ENCODE data around the gene ZNF280A. TPM values are rescaled to one million over a fixed set of nuclear protein-coding genes. Genes with fewer than 3 reads are reported as not detected.
"Not testable (repeated sequence)": the region's sequence is repeated elsewhere in the genome, so short reads cannot be mapped to it uniquely, and the experiment has no call there.

The ZNF280A gene
- total RNA-seq, 2 experiments from 2014 or later: not detected

- CTCF ChIA-PET: interaction anchor here (0.6 to 1.2 kb wide), 2 partner anchors 26 to 80 kb away, joined by 4 read pairs; no protein-coding TSS in a partner anchor
- peaks cover 24% of the 10 kb centered on the region for H3K36me3 Mint-ChIP-seq
- H3K27me3 Mint-ChIP-seq: no peaks in the 10 kb centered on the region
- H3K9me3 Mint-ChIP-seq: peaks cover 11% of the 10 kb centered on the region
- POLR2A ChIA-PET: no interaction called here
- H3K4me1 Mint-ChIP-seq (ENCODE audit: low read depth): peaks cover 18% of the 10 kb centered on the region
- H3K27ac Mint-ChIP-seq: no peak overlapping the region
- H3K4me3 Mint-ChIP-seq: no peak overlapping the region
- no peak for DNase-seq
- intact Hi-C loops (cut with micrococcal nuclease): no loop called here
These were observed 13.3 kb downstream of the ZNF280A start for GRCh38 chr22:22506736-22507135.

GRCh38 chr22:22498267-22498666 lies 21.8 kb downstream of the ZNF280A start:
- intact Hi-C loops (cut with micrococcal nuclease): no loop called here
- Mint-ChIP-seq H3K36me3 (peaks cover 9% of the 10 kb centered on the region), H3K4me3 (no peak overlapping the region), H3K9me3 (no peaks in the 10 kb centered on the region), H3K27ac (no peak overlapping the region), H3K27me3 (no peaks in the 10 kb centered on the region), H3K4me1 (ENCODE audit: low read depth) (no peaks in the 10 kb centered on the region)
- CTCF ChIA-PET: no interaction called here
- POLR2A ChIA-PET: no interaction called here
- no peak for DNase-seq

- peaks cover 17% of the 10 kb centered on the region for H3K36me3 Mint-ChIP-seq
- H3K27me3 Mint-ChIP-seq; H3K9me3 Mint-ChIP-seq; POLR2A ChIA-PET; DNase-seq; H3K4me1 Mint-ChIP-seq (ENCODE audit: low read depth); CTCF ChIA-PET; intact Hi-C loops (cut with micrococcal nuclease); H3K27ac Mint-ChIP-seq; H3K4me3 Mint-ChIP-seq: not testable (repeated sequence)
These were observed 28.5 kb downstream of the ZNF280A start for GRCh38 chr22:22491589-22491988.

GRCh38 chr22:22488736-22489135 lies 31.3 kb downstream of the ZNF280A start:
- intact Hi-C loops (cut with micrococcal nuclease): no loop called here
- no peak for DNase-seq
- Mint-ChIP-seq H3K4me1 (ENCODE audit: low read depth) (no peaks in the 10 kb centered on the region), H3K9me3 (no peaks in the 10 kb centered on the region), H3K27me3 (no peaks in the 10 kb centered on the region), H3K4me3 (no peak overlapping the region), H3K27ac (no peak overlapping the region), H3K36me3 (peaks cover 22% of the 10 kb centered on the region)
- CTCF ChIA-PET: interaction anchor here (1.8 kb wide), 1 partner anchor 20 kb away, joined by 10 read pairs; the partner anchor contains the start of gene ZNF280B
- POLR2A ChIA-PET: no interaction called here

- Mint-ChIP-seq H3K9me3 (no peaks in the 10 kb centered on the region), H3K4me3 (no peak overlapping the region), H3K4me1 (ENCODE audit: low read depth) (no peaks in the 10 kb centered on the region), H3K36me3 (peaks cover 17% of the 10 kb centered on the region), H3K27me3 (no peaks in the 10 kb centered on the region), H3K27ac (no peak overlapping the region)
- POLR2A ChIA-PET: no interaction called here
- intact Hi-C loops (cut with micrococcal nuclease): no loop called here
- no peak for DNase-seq
- CTCF ChIA-PET: interaction anchor here (1.8 kb wide), 1 partner anchor 21 kb away, joined by 10 read pairs; the partner anchor contains the start of gene ZNF280B
These were observed 32.0 kb downstream of the ZNF280A start for GRCh38 chr22:22487869-22488597.

GRCh38 chr22:22487059-22487458 lies 33.0 kb downstream of the ZNF280A start:
- H3K9me3 Mint-ChIP-seq: no peaks in the 10 kb centered on the region
- peaks cover 17% of the 10 kb centered on the region for H3K36me3 Mint-ChIP-seq
- ChIA-PET CTCF (interaction anchor here (1.2 to 1.4 kb wide), 3 partner anchors 22 to 267 kb away, joined by 3 to 5 read pairs (median 3); partner anchors contain the start of gene ZNF280B), POLR2A (no interaction called here)
- no peak for DNase-seq
- intact Hi-C loops (cut with micrococcal nuclease): no loop called here
- H3K27me3 Mint-ChIP-seq: no peaks in the 10 kb centered on the region
- no peak overlapping the region for H3K27ac Mint-ChIP-seq
- no peaks in the 10 kb centered on the region for H3K4me1 Mint-ChIP-seq (ENCODE audit: low read depth)
- no peak overlapping the region for H3K4me3 Mint-ChIP-seq

- H3K36me3 Mint-ChIP-seq: peaks cover 17% of the 10 kb centered on the region
- POLR2A ChIA-PET: no interaction called here
- CTCF ChIA-PET: interaction anchor here (1.1 to 1.4 kb wide), 4 partner anchors 22 to 267 kb away, joined by 3 to 5 read pairs (median 3); partner anchors contain the start of gene ZNF280B
- no peaks in the 10 kb centered on the region for H3K4me1 Mint-ChIP-seq (ENCODE audit: low read depth)
- no peaks in the 10 kb centered on the region for H3K27me3 Mint-ChIP-seq
- no peak overlapping the region for H3K4me3 Mint-ChIP-seq
- no peaks in the 10 kb centered on the region for H3K9me3 Mint-ChIP-seq
- DNase-seq: no peak
- H3K27ac Mint-ChIP-seq: no peak overlapping the region
- intact Hi-C loops (cut with micrococcal nuclease): no loop called here
These were observed 33.8 kb downstream of the ZNF280A start for GRCh38 chr22:22486132-22486899.

GRCh38 chr22:22485524-22485923 lies 34.5 kb downstream of the ZNF280A start:
- H3K27me3 Mint-ChIP-seq: no peaks in the 10 kb centered on the region
- CTCF ChIA-PET: interaction anchor here (1.1 to 1.7 kb wide), 4 partner anchors 22 to 63 kb away, joined by 3 to 6 read pairs (median 4); partner anchors contain the start of gene ZNF280B

GRCh38 chr22:22484023-22484422 lies 36.0 kb downstream of the ZNF280A start:
- ChIA-PET CTCF (interaction anchor here (1.7 kb wide), 1 partner anchor 21 kb away, joined by 6 read pairs; no protein-coding TSS in a partner anchor), POLR2A (no interaction called here)

More at GRCh38 chr22:22485524-22485923, 34.5 kb downstream of the ZNF280A start:
- H3K36me3 Mint-ChIP-seq: peaks cover 15% of the 10 kb centered on the region
- H3K4me1 Mint-ChIP-seq (ENCODE audit: low read depth): no peaks in the 10 kb centered on the region
- DNase-seq: no peak
- H3K9me3 Mint-ChIP-seq: no peaks in the 10 kb centered on the region
- intact Hi-C loops (cut with micrococcal nuclease): no loop called here
- no peak overlapping the region for H3K4me3 Mint-ChIP-seq
- POLR2A ChIA-PET: no interaction called here
- H3K27ac Mint-ChIP-seq: no peak overlapping the region

GRCh38 chr22:22480940-22481339 lies 39.1 kb downstream of the ZNF280A start:
- Mint-ChIP-seq H3K36me3 (peaks cover 5% of the 10 kb centered on the region), H3K27me3 (no peaks in the 10 kb centered on the region), H3K9me3 (no peaks in the 10 kb centered on the region), H3K4me1 (ENCODE audit: low read depth) (no peaks in the 10 kb centered on the region), H3K27ac (no peak overlapping the region), H3K4me3 (no peak overlapping the region)
- intact Hi-C loops (cut with micrococcal nuclease): no loop called here
- POLR2A ChIA-PET: no interaction called here
- CTCF ChIA-PET: interaction anchor here (0.5 to 1.2 kb wide), 2 partner anchors 16 to 107 kb away, joined by 3 to 4 read pairs; no protein-coding TSS in a partner anchor
- no peak for DNase-seq

More at GRCh38 chr22:22484023-22484422, 36.0 kb downstream of the ZNF280A start:
- intact Hi-C loops (cut with micrococcal nuclease): no loop called here
- no peaks in the 10 kb centered on the region for H3K4me1 Mint-ChIP-seq (ENCODE audit: low read depth)
- no peak overlapping the region for H3K27ac Mint-ChIP-seq
- DNase-seq: no peak
- no peak overlapping the region for H3K4me3 Mint-ChIP-seq
- no peaks in the 10 kb centered on the region for H3K9me3 Mint-ChIP-seq
- H3K36me3 Mint-ChIP-seq: peaks cover 12% of the 10 kb centered on the region
- H3K27me3 Mint-ChIP-seq: no peaks in the 10 kb centered on the region

- Mint-ChIP-seq H3K36me3 (no peaks in the 10 kb centered on the region), H3K27me3 (no peaks in the 10 kb centered on the region), H3K9me3 (no peaks in the 10 kb centered on the region), H3K27ac (no peak overlapping the region), H3K4me1 (ENCODE audit: low read depth) (no peaks in the 10 kb centered on the region), H3K4me3 (no peak overlapping the region)
- DNase-seq: no peak
- intact Hi-C loops (cut with micrococcal nuclease): no loop called here
- ChIA-PET CTCF (interaction anchor here (1.2 kb wide), 1 partner anchor 15 kb away, joined by 4 read pairs; no protein-coding TSS in a partner anchor), POLR2A (no interaction called here)
These were observed 40.0 kb downstream of the ZNF280A start for GRCh38 chr22:22479999-22480532.

- Mint-ChIP-seq H3K4me1 (ENCODE audit: low read depth) (no peaks in the 10 kb centered on the region), H3K4me3 (no peak overlapping the region), H3K36me3 (no peaks in the 10 kb centered on the region), H3K27me3 (no peaks in the 10 kb centered on the region), H3K27ac (no peak overlapping the region), H3K9me3 (no peaks in the 10 kb centered on the region)
- intact Hi-C loops (cut with micrococcal nuclease): no loop called here
- DNase-seq: no peak
- ChIA-PET CTCF (interaction anchor here (1.3 kb wide), 1 partner anchor 112 kb away, joined by 4 read pairs; no protein-coding TSS in a partner anchor), POLR2A (no interaction called here)
These were observed 41.0 kb downstream of the ZNF280A start for GRCh38 chr22:22479116-22479515.

Data from activated CD4-positive, alpha-beta memory T cell treated with anti-CD3 and anti-CD28 coated beads for 36 hours (primary cell).